Activated naive CD8-positive, alpha-beta T cell treated with anti-CD3 and anti-CD28 coated beads for 36 hours (primary cell): Measurements from ENCODE around the gene AP3D1. TPM values are rescaled to one million over a fixed set of nuclear protein-coding genes. Genes with fewer than 3 reads are reported as not detected.

Experiments
- DNase-seq: peaks from one replicate; pipeline ENCODE4 v3.0.0; 2021
- H3K27ac Mint-ChIP-seq: one replicate; pipeline ENCODE4 v1.8.0; 2022; ENCODE audit warnings: mild to moderate bottlenecking, moderate library complexity, mixed read lengths
- H3K27me3 Mint-ChIP-seq: one replicate; pipeline ENCODE4 v1.8.0; 2022; ENCODE audit warnings: mild to moderate bottlenecking, mixed read lengths
- H3K36me3 Mint-ChIP-seq: one replicate; pipeline ENCODE4 v1.8.0; 2021; ENCODE audit warnings: mild to moderate bottlenecking, mixed read lengths
- H3K4me1 Mint-ChIP-seq: one replicate; pipeline ENCODE4 v1.8.0; 2021; ENCODE audit warnings: mixed read lengths
- H3K4me3 Mint-ChIP-seq: one replicate; pipeline ENCODE4 v1.8.0; 2022; ENCODE audit warnings: mild to moderate bottlenecking, moderate library complexity, mixed read lengths
- H3K9me3 Mint-ChIP-seq: one replicate; pipeline ENCODE4 v1.8.0; 2022; ENCODE audit warnings: mixed read lengths
- total RNA-seq, 2 experiments: library from RNA; stranded (reverse); gene quantifications; one replicate each; pipeline ENCODE4 v1.2.3, GENCODE V29; 2021

AP3D1 gene
- total RNA-seq, 2 experiments from 2014 or later: 92.0 to 96.0 TPM

DNA sequence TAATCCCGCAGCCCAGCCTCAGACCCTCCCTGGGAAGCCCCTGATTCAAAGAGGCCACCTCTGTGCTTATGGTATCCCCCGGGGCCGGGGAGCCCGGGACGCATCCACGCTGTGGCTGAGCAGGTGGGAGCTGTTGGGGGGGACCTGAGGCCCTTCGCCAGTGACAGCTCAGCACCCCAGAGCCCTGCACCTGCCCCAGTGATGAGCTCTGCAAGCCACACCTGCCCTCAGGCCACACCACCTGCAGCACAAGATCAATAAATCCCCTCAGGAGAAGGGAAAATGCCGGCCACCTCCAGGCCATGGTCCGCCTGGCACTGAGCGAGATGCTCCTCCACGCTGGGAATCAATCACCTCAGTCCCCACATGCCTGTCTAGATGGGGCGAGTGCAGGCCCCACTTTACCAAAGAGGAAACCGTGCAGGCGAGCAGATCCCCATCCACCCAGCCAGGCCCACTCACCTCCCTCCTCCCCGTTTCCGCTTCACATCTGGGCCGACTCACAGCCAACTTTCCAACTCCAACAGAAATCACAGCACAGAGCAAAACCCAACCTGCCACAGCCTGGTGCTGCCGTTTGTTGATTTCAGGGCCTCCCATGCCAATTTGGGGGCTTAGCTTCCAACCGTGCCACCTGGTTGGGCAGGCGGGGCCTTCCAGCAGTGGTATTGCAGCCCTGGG, 68.1 kb downstream of the AP3D1 start:
- no peaks in the 10 kb centered on the region for H3K27me3 Mint-ChIP-seq
- no peaks in the 10 kb centered on the region for H3K9me3 Mint-ChIP-seq
- DNase-seq: peak; percentile 65
- peak overlapping the region; percentile 95 for H3K4me3 Mint-ChIP-seq
- peaks cover 51% of the 10 kb centered on the region for H3K4me1 Mint-ChIP-seq
- H3K27ac Mint-ChIP-seq: peak overlapping the region; percentile 99
- H3K36me3 Mint-ChIP-seq: peaks cover 73% of the 10 kb centered on the region

DNA sequence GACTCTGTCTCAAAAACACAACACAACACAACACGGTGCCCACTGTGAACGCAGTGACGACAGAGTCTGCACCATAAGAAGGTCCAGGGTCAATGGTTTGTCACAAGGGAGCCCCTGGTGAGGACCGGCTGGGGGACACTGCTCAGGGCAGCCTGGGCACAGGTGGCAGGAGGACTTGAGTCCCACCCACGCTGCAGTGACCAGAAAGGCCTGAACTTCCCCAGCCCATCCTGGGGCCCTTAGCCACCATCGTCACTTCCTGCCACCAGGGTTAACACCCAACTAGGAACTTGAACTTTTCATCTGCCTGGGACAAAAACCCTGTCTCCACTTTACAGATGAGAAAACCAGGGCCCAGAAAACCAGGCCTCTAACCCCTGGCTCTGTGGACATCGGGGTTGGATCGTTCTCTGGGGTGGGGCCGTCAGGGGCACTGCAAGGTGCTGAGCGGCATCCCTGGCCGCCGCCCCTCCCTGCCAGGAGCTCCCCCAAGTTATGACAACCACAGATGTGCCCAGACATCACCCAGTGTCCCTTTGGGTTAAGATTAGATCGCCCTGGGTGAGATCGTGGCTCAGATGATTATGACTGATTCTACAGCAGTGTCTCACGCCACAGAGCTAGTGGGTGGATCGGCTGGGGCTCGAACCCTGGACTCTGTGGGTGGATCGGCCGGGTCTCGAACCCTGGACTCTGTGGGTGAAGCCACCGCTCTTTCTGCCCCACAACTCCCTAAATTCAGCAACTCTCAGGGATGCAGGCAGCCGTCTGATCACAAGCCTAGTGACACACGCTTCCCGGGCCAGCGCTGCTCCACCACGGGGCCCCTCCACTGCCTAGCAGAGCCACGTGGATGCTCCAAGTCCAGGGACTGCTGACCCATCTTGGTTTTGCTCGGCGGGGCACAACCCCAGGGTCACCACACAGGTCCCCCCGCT, 69.2 kb downstream of the AP3D1 start:
- Mint-ChIP-seq H3K4me3 (peak overlapping the region; percentile 95), H3K36me3 (peaks cover 69% of the 10 kb centered on the region), H3K9me3 (no peaks in the 10 kb centered on the region), H3K27ac (peak overlapping the region; percentile 99), H3K27me3 (no peaks in the 10 kb centered on the region), H3K4me1 (peaks cover 39% of the 10 kb centered on the region)
- DNase-seq: peak; percentile 64

DNA sequence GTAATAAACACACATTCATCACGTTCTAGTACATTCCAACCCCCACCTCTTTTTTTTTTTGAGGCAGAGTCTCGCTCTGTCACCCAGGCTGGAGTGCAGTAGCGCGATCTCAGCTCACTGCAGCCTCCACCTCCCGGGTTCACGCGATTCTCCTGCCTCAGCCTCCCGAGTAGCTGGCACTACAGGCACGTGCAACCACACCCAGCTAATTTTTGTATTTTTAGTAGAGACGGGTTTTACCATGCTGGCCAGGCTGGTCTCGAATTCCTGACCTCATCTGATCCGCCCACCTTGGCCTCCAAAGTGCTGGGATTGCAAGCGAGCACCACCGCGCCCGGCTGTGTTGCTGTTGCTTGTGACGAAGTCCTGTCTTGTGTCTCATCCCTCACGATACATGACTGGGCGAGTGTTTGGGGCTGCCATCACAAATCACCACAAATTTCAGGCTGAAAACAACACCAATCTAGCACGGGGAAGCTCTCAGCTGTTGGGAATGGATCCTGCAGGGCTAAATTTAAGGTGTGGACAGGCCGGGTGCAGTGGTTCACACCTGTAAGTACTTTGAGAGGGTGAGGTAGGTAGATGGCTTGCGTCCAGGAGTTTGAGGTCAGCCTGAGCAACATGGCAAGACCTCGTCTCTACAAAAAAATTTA, 70.9 kb downstream of the AP3D1 start:
- Mint-ChIP-seq H3K9me3 (no peaks in the 10 kb centered on the region), H3K36me3 (peaks cover 71% of the 10 kb centered on the region), H3K4me1 (peaks cover 26% of the 10 kb centered on the region), H3K27ac (peak overlapping the region; percentile 99), H3K4me3 (peak overlapping the region; percentile 95), H3K27me3 (no peaks in the 10 kb centered on the region)
- DNase-seq: no peak

DNA sequence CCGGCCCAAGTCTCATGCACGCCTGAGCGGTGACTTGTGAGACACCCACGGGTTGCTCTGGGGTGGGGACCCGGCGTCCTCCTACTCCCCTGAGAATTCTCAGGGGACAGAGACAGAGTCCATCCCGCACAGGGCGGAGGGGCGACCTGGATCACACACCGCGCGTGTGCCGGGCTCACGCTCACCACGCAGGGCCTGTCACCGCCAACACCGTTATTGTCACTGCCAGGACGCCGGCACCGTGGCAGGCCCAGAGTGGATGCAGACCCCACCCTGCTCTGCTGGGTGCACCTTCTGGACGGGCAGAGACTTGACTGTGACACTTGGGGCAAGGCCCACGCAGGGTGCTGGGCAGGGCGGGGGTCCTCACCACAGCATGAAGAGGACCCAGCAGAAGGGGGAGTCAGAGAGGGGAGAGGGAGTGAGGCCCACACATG, 71.5 kb downstream of the AP3D1 start:
- no peak for DNase-seq
- no peaks in the 10 kb centered on the region for H3K9me3 Mint-ChIP-seq
- peak overlapping the region; percentile 95 for H3K4me3 Mint-ChIP-seq
- no peaks in the 10 kb centered on the region for H3K27me3 Mint-ChIP-seq
- peaks cover 66% of the 10 kb centered on the region for H3K36me3 Mint-ChIP-seq
- H3K4me1 Mint-ChIP-seq: peaks cover 24% of the 10 kb centered on the region
- H3K27ac Mint-ChIP-seq: peak overlapping the region; percentile 99

DNA sequence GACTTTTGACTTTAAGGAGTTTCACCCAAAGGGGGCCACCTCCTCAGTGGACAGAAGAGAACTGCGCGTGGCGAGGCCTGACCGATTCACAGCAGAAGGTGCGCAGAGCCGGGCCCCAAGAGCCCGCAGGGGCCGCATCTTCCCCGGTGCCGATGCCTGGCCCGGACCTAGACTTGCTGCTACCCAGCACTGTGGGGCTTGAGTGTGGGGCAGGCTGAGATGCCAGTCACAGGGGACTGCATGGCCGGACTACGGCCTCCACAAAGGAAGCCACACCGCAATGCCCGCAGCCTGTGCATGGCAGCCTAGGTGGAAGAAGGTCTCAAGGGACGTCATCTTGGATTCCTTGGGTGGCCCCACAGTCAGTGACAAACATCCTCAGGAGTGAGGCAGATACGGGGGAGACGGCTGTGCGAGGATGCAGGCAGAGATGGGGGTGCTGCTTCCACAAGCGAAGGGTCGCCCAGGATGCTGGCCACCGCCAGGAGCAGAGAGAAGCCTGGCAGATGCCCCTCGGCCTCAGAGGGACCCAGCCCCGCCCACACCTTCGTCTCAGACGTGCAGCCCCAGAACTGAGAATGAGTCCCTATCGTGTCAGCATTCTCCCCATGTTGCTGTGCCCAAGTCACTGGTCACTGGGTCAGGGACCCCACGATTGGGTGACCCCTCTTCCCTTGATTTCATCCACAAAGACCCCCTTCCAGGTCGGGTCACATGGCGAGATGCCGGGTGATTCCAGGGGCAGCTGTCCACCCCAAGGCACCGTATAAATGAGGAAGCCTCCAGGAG, 72.1 kb downstream of the AP3D1 start:
- H3K4me1 Mint-ChIP-seq: peaks cover 25% of the 10 kb centered on the region
- H3K36me3 Mint-ChIP-seq: peaks cover 61% of the 10 kb centered on the region
- no peak for DNase-seq
- no peaks in the 10 kb centered on the region for H3K27me3 Mint-ChIP-seq
- H3K27ac Mint-ChIP-seq: peak overlapping the region; percentile 99
- no peaks in the 10 kb centered on the region for H3K9me3 Mint-ChIP-seq
- peak overlapping the region; percentile 95 for H3K4me3 Mint-ChIP-seq

DNA sequence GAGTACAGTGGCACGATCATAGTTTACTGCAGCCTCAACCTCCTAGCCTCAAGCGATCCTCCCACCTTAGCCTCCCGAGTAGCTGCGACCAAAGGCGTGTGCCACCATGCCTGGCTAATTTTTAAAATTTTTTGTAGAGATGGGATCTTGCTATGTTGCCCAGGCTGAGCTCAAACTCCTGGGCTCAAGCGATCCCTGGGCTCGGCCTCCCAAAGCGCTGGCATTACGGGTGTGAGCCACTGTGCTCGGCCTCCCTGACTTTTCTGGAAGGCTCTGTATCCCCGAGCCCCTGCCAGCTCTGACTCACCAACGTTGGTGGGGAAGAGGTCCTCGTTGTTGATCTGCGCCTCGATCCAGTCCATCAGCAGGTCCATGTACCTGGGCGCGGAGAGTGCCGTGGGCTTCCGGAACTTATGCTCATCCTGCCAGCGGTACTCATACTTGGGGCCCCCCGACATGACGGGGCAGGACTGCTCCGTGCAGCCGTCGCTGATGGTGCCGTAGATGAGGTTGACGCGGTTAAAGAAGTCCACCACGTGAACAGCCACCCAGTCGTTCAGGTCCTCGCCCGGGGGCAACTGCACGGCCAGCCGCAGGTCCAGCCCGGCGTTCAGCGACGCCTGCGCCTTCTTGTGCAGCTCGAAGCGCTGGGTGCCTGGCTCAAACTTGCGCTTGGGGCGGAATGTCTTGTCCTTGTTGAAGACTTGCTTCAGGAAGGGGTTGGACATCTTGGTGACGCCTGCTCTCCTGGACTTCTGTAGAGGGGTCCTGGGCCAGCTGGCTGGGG, 73.3 kb downstream of the AP3D1 start:
- Mint-ChIP-seq H3K4me3 (no peak overlapping the region), H3K27me3 (no peaks in the 10 kb centered on the region), H3K36me3 (peaks cover 52% of the 10 kb centered on the region), H3K27ac (peak overlapping the region; percentile 99), H3K9me3 (no peaks in the 10 kb centered on the region), H3K4me1 (peaks cover 26% of the 10 kb centered on the region)
- DNase-seq: no peak

DNA sequence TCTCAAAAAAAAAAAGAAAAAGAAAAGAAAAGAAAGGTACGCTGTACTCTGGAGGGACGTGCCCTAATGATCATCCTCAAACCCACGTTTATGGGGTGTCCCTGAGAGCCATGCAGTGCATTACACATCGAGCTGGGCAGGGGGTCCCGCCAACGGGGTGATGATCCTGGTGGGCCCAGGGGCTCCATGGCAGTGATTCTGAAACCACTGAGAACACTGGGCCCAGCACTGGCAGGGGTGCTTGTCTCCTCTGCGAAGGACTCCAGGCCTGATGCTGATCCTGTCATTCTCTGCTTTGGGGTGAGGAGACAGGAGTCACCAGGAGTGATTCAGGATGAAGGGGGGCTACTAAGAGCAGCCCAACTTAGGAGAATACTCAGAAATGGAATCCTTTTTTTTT, 74.0 kb downstream of the AP3D1 start:
- no peaks in the 10 kb centered on the region for H3K27me3 Mint-ChIP-seq
- no peaks in the 10 kb centered on the region for H3K9me3 Mint-ChIP-seq
- peaks cover 50% of the 10 kb centered on the region for H3K36me3 Mint-ChIP-seq
- no peak for DNase-seq
- peaks cover 24% of the 10 kb centered on the region for H3K4me1 Mint-ChIP-seq
- peak overlapping the region; percentile 8 for H3K27ac Mint-ChIP-seq
- H3K4me3 Mint-ChIP-seq: no peak overlapping the region

DNA sequence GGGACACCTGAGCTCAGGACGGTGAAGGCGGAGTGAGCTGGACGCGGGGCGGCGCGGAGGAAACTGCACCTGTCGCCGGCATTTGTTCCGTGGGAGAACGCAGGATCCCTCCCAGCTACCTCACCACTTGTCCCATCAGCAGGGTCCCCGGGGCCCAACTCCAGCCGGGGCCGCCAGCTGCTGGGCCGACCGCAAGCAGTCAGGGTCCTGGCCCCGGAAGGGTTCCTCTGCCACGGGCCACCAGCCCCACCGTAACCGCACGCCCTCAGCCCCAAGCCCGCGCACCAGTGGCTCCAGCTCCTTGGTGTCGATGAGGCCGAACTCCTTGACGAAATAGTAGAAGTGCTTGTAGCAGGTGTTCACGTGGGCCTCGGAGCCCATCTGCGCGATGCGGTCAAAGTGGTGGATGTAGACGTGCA, 74.8 kb downstream of the AP3D1 start:
- no peaks in the 10 kb centered on the region for H3K27me3 Mint-ChIP-seq
- H3K9me3 Mint-ChIP-seq: no peaks in the 10 kb centered on the region
- peaks cover 45% of the 10 kb centered on the region for H3K36me3 Mint-ChIP-seq
- no peak for DNase-seq
- H3K4me3 Mint-ChIP-seq: no peak overlapping the region
- no peak overlapping the region for H3K27ac Mint-ChIP-seq
- H3K4me1 Mint-ChIP-seq: peaks cover 22% of the 10 kb centered on the region

DNA sequence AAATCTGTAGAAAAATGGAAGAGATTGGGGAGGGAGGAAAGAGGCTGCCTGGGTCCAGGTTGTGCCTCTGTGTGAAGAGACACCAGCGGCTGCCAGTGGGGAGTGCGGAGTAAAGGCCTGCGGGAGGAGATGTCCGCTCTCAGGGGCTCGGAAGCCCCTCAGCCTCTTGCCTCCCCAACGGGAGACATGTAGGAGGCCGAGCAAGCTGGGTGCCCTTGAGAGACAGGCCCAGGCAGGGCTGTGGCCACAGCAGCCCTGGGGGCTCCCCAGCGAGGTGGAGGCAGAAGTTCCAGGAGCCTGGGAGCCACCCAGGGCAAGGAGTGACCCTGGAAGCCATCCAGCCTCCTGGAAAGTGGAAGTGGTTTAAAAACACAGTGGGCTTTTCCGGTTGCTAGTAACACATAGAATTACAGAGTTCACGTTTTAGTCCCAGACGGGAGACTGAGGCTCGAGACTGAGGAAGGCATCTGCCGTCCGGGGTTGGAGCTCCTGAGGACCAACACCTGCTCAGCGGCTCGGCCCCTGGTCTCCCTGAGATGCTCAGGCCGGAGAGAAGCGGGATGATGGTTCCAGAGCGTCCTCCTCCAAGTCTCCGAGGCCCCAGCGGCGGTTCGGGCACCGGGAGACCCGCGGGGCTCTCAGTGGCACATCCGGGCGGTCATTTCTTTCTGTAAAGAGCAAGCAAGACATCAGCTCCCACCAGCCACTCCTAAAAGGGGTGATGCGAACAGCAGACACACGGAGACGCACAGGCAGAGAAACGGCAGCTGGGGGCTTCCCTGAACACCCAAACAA, 78.4 kb downstream of the AP3D1 start:
- Mint-ChIP-seq H3K27ac (peak overlapping the region; percentile 16), H3K36me3 (peaks cover 32% of the 10 kb centered on the region), H3K9me3 (no peaks in the 10 kb centered on the region), H3K27me3 (no peaks in the 10 kb centered on the region), H3K4me3 (no peak overlapping the region), H3K4me1 (peaks cover 13% of the 10 kb centered on the region)
- DNase-seq: no peak

DNA sequence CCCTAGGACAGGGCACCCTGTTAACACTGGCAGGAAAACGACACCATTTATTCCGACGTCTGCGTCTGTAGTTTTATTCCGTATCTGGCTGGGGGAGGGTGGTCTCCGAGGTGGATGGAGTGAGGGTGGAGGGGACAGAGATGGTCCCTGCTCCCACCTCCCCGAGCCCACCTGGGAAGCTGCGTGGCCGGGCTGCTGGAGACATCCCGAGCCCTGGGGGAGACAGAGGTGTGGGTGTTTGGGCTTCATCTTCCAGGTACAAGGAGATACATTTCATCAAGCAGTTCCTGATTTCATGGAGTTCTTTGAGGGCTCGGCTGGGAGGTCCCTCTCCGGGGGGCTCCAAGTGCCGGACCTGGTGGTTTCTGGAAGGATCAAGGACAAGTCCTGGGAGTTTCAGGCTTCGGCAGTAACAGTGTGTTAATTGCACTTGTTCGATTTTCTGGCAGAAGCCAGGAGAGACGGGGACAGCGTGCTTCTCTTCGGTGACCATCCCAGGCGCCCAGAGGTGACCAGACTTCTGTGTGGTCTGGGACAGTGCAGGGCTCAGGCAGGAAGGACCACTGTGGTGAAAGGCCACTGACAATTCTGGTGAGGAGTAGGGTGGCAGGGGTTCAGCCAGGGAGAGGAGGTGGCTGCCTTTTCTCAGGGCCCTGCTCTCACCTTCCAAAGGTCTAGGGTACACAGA, 80.2 kb downstream of the AP3D1 start:
- Mint-ChIP-seq H3K9me3 (no peaks in the 10 kb centered on the region), H3K36me3 (peaks cover 24% of the 10 kb centered on the region), H3K27ac (peak overlapping the region; percentile 79), H3K4me1 (peaks cover 13% of the 10 kb centered on the region), H3K27me3 (no peaks in the 10 kb centered on the region), H3K4me3 (no peak overlapping the region)
- DNase-seq: no peak

DNA sequence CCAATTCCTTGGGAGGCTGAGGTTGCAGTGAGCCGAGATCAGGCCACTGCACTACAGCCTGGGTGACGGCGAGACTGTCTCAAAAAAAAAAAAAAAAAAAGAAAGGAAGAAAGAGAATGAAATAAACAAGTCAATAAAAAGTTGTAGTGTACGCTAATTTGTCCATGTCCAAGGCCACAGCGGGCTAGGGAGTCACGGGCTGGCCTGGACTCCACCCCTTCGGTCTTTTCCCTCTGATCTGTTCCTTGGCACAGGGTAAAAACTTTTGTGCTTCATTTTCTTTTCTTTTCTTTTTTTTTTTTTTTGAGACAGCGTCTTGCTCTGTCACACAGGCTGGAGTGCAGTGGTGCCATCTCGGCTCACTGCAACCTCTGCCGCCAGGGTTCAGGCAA, 80.9 kb downstream of the AP3D1 start:
- Mint-ChIP-seq H3K4me1 (peaks cover 13% of the 10 kb centered on the region), H3K4me3 (no peak overlapping the region), H3K9me3 (no peaks in the 10 kb centered on the region), H3K36me3 (peaks cover 21% of the 10 kb centered on the region), H3K27ac (no peak overlapping the region), H3K27me3 (no peaks in the 10 kb centered on the region)
- DNase-seq: no peak

DNA sequence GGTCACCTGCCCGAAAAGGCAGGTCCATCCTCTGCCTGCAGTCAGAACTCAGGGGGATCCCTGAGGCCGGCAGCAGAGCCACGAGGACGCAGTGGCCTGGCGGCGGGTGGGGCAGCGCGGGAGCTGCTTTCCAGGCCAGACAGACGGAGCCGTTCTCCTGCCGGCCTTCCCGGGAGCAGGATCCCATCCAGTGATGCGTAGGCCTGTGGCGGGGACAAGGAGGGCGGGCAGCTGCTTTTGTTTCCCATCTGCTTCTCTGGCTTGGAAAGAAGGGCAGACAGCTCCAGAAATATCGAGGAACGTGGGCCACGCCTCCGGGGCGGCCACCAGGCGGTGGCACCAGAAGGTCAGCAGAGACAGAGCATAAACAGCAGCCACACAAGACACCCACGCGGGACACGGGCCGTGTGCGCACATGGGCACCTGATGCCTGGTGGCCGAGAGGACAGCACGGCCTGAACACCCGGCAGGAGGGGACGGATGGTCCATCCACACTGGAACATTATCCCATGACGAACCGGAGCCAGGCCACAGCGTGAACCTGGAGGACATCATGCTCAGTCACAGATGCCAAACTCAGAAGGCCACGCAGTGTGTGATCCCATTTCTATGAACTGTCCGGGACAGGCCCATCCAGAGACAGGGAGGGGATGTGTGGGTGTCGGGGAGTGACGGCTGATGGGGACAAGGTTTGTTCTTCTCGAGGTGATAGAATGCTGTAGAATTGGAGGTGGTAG, 86.4 kb downstream of the AP3D1 start:
- Mint-ChIP-seq H3K9me3 (no peaks in the 10 kb centered on the region), H3K4me1 (peaks cover 19% of the 10 kb centered on the region), H3K27me3 (no peaks in the 10 kb centered on the region), H3K4me3 (no peak overlapping the region), H3K36me3 (peaks cover 5% of the 10 kb centered on the region), H3K27ac (no peak overlapping the region)
- DNase-seq: no peak
